PC-3 (cell line): ENCODE data around the gene NLGN2. TPM values are rescaled to one million over a fixed set of nuclear protein-coding genes. Genes with fewer than 3 reads are reported as not detected.
"Not testable (repeated sequence)": the region's sequence is repeated elsewhere in the genome, so short reads cannot be mapped to it uniquely, and the experiment has no call there.

Source experiments
- ATAC-seq: fragments of 200-7000 bp; cut with Tn5 transposase; 2 replicates; pipeline ENCODE4 v1.9.1; 2020; ENCODE audit warnings: mild to moderate bottlenecking, moderate library complexity
- BruUV-seq: library from RNA; stranded (reverse); fragments of 400-500 nt; replicated peaks from 2 replicates; lab custom pipeline; 2021; lab: Mats Ljungman, UMichigan
- CTCF ChIA-PET: fragments of 300-600 bp; sonication (Branson Sonifier 250); formaldehyde crosslinking; loops from one replicate; lab custom pipeline; 2022; ENCODE audit warnings: antibody characterized with exemption; lab: Charles Lee
- POLR2A ChIA-PET: fragments of 300-600 bp; sonication (Branson Sonifier 250); formaldehyde crosslinking; loops from one replicate; lab custom pipeline; 2022; ENCODE audit warnings: antibody characterized with exemption; ENCODE audit not compliant: unreplicated experiment; lab: Charles Lee
- DNase-seq: peaks from one replicate; pipeline ENCODE4 v3.0.0-alpha.2; 2015
- H2AFZ ChIP-seq: fragments of 300-600 bp; sonication (generic); 2 replicates; pipeline ENCODE4 v1.6.0; 2016; ENCODE audit warnings: antibody characterized with exemption, low read length
- H3F3A ChIP-seq: fragments of 300-600 bp; sonication (generic); one replicate; pipeline ENCODE4 v1.6.0; 2017; ENCODE audit warnings: antibody characterized with exemption, low read length, control low read depth, mild to moderate bottlenecking; ENCODE audit not compliant: unreplicated experiment
- H3K27ac ChIP-seq: fragments of 300-600 bp; sonication (generic); 2 replicates; pipeline ENCODE4 v1.5.1; 2016; ENCODE audit warnings: mild to moderate bottlenecking, low read length
- H3K27me3 ChIP-seq: fragments of 300-600 bp; sonication (generic); 2 replicates; pipeline ENCODE4 v1.6.1; 2016; ENCODE audit warnings: low read length, mixed read lengths
- H3K36me3 ChIP-seq: fragments of 300-600 bp; sonication (generic); 2 replicates; pipeline ENCODE4 v1.6.1; 2016; ENCODE audit warnings: low read depth, mixed run types, low read length, mixed read lengths
- H3K4me1 ChIP-seq: fragments of 300-600 bp; sonication (generic); 2 replicates; pipeline ENCODE4 v1.5.1; 2016; ENCODE audit warnings: low read length; ENCODE audit not compliant: insufficient read depth
- H3K4me2 ChIP-seq: fragments of 300-600 bp; sonication (generic); 2 replicates; pipeline ENCODE4 v1.6.0; 2016; ENCODE audit warnings: low read length
- H3K4me3 ChIP-seq: fragments of 300-600 bp; sonication (generic); 2 replicates; pipeline ENCODE4 v1.5.1; 2016; ENCODE audit warnings: mild to moderate bottlenecking, low read length, mixed read lengths
- H3K79me2 ChIP-seq: fragments of 300-600 bp; sonication (generic); 2 replicates; pipeline ENCODE4 v1.6.1; 2017; ENCODE audit warnings: low read length, mixed read lengths
- H3K9ac ChIP-seq: fragments of 300-600 bp; sonication (generic); 2 replicates; pipeline ENCODE4 v1.6.0; 2016; ENCODE audit warnings: mild to moderate bottlenecking, low read length
- H3K9me2 ChIP-seq: fragments of 300-600 bp; sonication (generic); replicated peaks from 2 replicates; pipeline ENCODE4 v1.6.1; 2016; ENCODE audit warnings: mixed run types, low read length, mixed read lengths
- H3K9me3 ChIP-seq: fragments of 300-600 bp; sonication (generic); 2 replicates; pipeline ENCODE4 v1.6.1; 2016; ENCODE audit warnings: low read length, mixed read lengths
- H4K20me1 ChIP-seq: fragments of 300-600 bp; sonication (generic); 2 replicates; pipeline ENCODE4 v1.6.1; 2016; ENCODE audit warnings: low read length, mixed read lengths
- EZH2 ChIP-seq: fragments of 300-600 bp; sonication (generic); IDR thresholded peaks from one replicate; pipeline ENCODE4 v1.6.1; 2017; ENCODE audit warnings: antibody characterized with exemption, mild to moderate bottlenecking, low read length; ENCODE audit not compliant: unreplicated experiment
- EZH2phosphoT487 ChIP-seq: fragments of 300-600 bp; sonication (generic); IDR thresholded peaks from 2 replicates; pipeline ENCODE4 v1.6.1; 2018; ENCODE audit warnings: mild to moderate bottlenecking, antibody characterized with exemption, low read length, borderline replicate concordance
- intact Hi-C: fragments of 100-400 bp; cut with micrococcal nuclease; formaldehyde crosslinking; loops from 2 replicates; pipeline ENCODE4 v1.9.0; 2023
- total RNA-seq: library from RNA; depleted of rRNA; stranded (reverse); fragments of >200 nt; gene quantifications from 2 replicates; pipeline ENCODE4 v1.2.3, GENCODE V29; 2014
- TF ChIP-seq, protein P1 (sequence below): fragments of 300-600 bp; sonication (generic); conservative IDR thresholded peaks from 2 replicates; pipeline ENCODE4 v1.5.1; 2017; ENCODE audit warnings: antibody characterized with exemption, low read depth, mild to moderate bottlenecking, low read length

NLGN2 gene
- total RNA-seq, 1 experiment from 2014 or later = 7.4 TPM

DNA sequence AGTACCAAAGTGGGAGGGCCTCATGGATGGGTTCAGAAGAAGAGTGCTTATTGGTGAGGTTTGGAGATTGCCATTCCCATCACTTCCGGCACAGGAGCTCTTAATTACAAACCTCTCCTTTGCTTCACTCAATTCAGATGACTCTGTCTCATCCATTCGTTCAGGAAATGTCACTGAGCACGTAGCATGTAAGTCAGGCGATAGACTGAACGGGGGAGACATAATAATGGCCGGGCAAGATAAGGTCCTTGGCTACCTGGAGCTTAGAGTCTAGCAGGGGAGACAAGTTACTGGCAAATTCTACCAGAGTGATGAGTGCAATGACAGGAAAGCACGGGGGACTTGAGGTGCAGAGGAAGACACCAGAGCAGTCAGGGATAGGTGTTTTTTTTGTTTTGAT lies 41.7 kb upstream of the NLGN2 start:
- intact Hi-C loops, H3K9ac ChIP-seq, H3K27ac ChIP-seq, H3K4me3 ChIP-seq, H3K79me2 ChIP-seq, H3K9me2 ChIP-seq, ATAC-seq, H3K9me3 ChIP-seq, H3K4me1 ChIP-seq, H3K4me2 ChIP-seq, BruUV-seq, H3K36me3 ChIP-seq, H3K27me3 ChIP-seq, POLR2A ChIA-PET, H2AFZ ChIP-seq, H4K20me1 ChIP-seq, CTCF ChIA-PET, H3F3A ChIP-seq, DNase-seq: not testable (repeated sequence)

DNA sequence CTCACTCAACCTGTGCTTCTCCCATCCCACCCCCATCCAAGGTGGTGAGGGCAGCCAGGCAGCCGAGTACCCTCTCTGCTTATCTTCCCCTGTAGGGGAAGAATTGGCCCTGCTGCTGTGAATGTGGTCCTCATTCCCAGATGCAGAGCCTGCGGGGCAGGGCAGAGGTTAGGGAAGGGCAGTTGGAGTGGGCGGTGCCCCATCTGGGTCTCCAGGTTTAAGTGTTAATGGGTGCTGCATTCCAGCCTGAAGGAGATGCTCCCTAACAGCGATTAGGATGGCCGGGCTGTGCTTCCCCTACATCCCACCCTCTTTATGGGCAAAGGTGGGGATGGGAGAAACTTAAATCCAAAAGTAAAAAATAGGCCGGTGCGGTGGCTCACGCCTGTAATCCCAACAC lies 40.6 kb upstream of the NLGN2 start:
- ChIA-PET POLR2A (no interaction called here), CTCF (no interaction called here)
- Histone ChIP-seq H3K9me2 (no peaks in the 10 kb centered on the region), H3K4me3 (no peak overlapping the region), H3K27ac (no peak overlapping the region), H3K9me3 (no peaks in the 10 kb centered on the region), H3F3A (no peaks in the 10 kb centered on the region), H3K36me3 (no peaks in the 10 kb centered on the region), H2AFZ (no peak overlapping the region), H3K27me3 (no peaks in the 10 kb centered on the region), H3K4me1 (no peaks in the 10 kb centered on the region), H3K9ac (no peak overlapping the region), H4K20me1 (no peaks in the 10 kb centered on the region), H3K4me2 (no peak overlapping the region), H3K79me2 (no peaks in the 10 kb centered on the region)
- no peak for TF ChIP-seq EZH2
- TF ChIP-seq, protein P1, sequence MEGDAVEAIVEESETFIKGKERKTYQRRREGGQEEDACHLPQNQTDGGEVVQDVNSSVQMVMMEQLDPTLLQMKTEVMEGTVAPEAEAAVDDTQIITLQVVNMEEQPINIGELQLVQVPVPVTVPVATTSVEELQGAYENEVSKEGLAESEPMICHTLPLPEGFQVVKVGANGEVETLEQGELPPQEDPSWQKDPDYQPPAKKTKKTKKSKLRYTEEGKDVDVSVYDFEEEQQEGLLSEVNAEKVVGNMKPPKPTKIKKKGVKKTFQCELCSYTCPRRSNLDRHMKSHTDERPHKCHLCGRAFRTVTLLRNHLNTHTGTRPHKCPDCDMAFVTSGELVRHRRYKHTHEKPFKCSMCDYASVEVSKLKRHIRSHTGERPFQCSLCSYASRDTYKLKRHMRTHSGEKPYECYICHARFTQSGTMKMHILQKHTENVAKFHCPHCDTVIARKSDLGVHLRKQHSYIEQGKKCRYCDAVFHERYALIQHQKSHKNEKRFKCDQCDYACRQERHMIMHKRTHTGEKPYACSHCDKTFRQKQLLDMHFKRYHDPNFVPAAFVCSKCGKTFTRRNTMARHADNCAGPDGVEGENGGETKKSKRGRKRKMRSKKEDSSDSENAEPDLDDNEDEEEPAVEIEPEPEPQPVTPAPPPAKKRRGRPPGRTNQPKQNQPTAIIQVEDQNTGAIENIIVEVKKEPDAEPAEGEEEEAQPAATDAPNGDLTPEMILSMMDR = no peak
- TF ChIP-seq EZH2phosphoT487 = no peak
- BruUV-seq = no TSS peak
- DNase-seq = no peak
- ATAC-seq = no peak
- intact Hi-C loops = no loop called here

GRCh38 chr17:7367918-7368598 lies 39.6 kb upstream of the NLGN2 start:
- Histone ChIP-seq H3K9me2 (no peaks in the 10 kb centered on the region), H3K27me3 (no peaks in the 10 kb centered on the region), H4K20me1 (no peaks in the 10 kb centered on the region), H3K27ac (no peak overlapping the region), H2AFZ (no peak overlapping the region), H3K4me2 (no peak overlapping the region), H3K9me3 (no peaks in the 10 kb centered on the region), H3K36me3 (no peaks in the 10 kb centered on the region), H3K4me3 (no peak overlapping the region), H3K4me1 (no peaks in the 10 kb centered on the region), H3F3A (no peaks in the 10 kb centered on the region), H3K79me2 (no peaks in the 10 kb centered on the region), H3K9ac (no peak overlapping the region)
- ATAC-seq (no peak), DNase-seq (no peak)
- TF ChIP-seq EZH2 = no peak
- TF ChIP-seq, protein P1 = no peak
- no peak for TF ChIP-seq EZH2phosphoT487
- BruUV-seq = no TSS peak
- CTCF ChIA-PET = no interaction called here
- intact Hi-C loops = no loop called here
- POLR2A ChIA-PET = no interaction called here

DNA sequence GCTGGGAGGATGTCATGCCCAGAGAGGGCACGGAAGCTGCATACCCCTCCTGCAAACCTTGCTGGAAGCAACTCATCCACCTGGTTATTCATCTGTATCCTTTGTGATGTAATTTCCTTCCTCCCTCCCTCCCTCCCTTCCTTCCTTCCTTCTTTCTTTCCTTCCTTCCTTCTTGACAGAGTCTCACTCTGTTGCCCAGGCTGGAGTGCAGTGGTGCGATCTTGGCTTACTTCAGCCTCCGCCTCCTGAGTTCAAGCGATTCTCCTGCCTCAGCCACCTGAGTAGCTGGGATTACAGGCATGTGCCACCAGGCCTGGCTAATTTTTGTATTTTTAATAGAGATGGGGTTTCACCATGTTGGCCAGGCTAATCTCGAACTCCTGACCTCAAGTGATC lies 39.0 kb upstream of the NLGN2 start:
- H3K4me2 ChIP-seq, ATAC-seq, H3K9me3 ChIP-seq, H3K4me1 ChIP-seq, H2AFZ ChIP-seq, H3K79me2 ChIP-seq, POLR2A ChIA-PET, H3K9me2 ChIP-seq, BruUV-seq, CTCF ChIA-PET, DNase-seq, H3K9ac ChIP-seq, H3K27me3 ChIP-seq, H4K20me1 ChIP-seq, H3K4me3 ChIP-seq, intact Hi-C loops, H3K36me3 ChIP-seq, H3F3A ChIP-seq, H3K27ac ChIP-seq: not testable (repeated sequence)
